BLaER1 treated with 17β-estradiol and CSF1 and Interleukin-3, amounts not matched to agents 10 nM and 100 nM (cell line): Measurements from ENCODE around the gene NACAD.
"Not testable (repeated sequence)": the region's sequence is repeated elsewhere in the genome, so short reads cannot be mapped to it uniquely, and the experiment has no call there.

Experiments
- H3K27ac ChIP-seq, 11 experiments: shearing (Covaris generic); formaldehyde crosslinking; 2 replicates each; pipeline ENCODE4 v1.8.1; 2022
- H3K27me3 ChIP-seq, 11 experiments: shearing (Covaris generic); formaldehyde crosslinking; 2 replicates each; pipeline ENCODE4 v1.8.1; 2022
- H3K36me3 ChIP-seq, 11 experiments: shearing (Covaris generic); formaldehyde crosslinking; 2 replicates each; pipeline ENCODE4 v1.8.1; 2022
- H3K4me1 ChIP-seq, 10 experiments: shearing (Covaris generic); formaldehyde crosslinking; 2 replicates each; pipeline ENCODE4 v1.8.1; 2022
- H3K4me2 ChIP-seq, 11 experiments: shearing (Covaris generic); formaldehyde crosslinking; 2 replicates each; pipeline ENCODE4 v1.8.1; 2022
- H3K4me3 ChIP-seq, 10 experiments: shearing (Covaris generic); formaldehyde crosslinking; 2 replicates each; pipeline ENCODE4 v1.8.1; 2022
- H3K9ac ChIP-seq, 11 experiments: shearing (Covaris generic); formaldehyde crosslinking; 2 replicates each; pipeline ENCODE4 v1.8.1; 2022
- H3K9me3 ChIP-seq, 11 experiments: shearing (Covaris generic); formaldehyde crosslinking; replicated peaks in 1 of 11; 2 replicates each; pipeline ENCODE4 v1.8.1; 2022
- H4K20me1 ChIP-seq, 11 experiments: shearing (Covaris generic); formaldehyde crosslinking; 2 replicates each; pipeline ENCODE4 v1.8.1; 2022
- Cebpa-rat ChIP-seq, 11 experiments: shearing (Covaris generic); IDR thresholded peaks; 2 replicates each; pipeline ENCODE4 v1.8.1; 2022

Gene NACAD

GRCh38 chr7:45118889-45119331, 30.1 kb upstream of the NACAD start:
- H3K27me3 ChIP-seq, result no peaks in the 10 kb centered on the region
- no peak overlapping the region; a peak in 1 of 22 replicates for H3K9ac ChIP-seq

DNA sequence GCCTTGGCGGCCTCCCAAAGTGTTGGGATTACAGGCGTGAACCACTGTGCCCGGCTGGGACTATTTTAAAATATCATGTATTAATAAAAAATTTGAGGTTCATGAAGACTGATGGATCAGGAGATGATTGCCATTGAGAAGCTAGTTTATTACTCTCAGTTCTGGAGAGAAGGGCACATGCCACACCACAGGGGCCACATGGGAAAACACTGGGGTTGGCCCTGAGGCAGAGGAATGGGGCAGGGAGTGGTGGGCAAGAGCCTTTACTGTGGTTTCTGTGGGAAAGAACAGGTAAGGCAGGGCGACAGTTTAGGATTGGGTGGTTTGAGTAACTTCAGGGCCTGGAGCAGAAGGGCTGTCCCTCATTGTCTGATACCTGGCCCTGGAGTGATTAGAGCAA, 29.5 kb upstream of the NACAD start:
- Histone ChIP-seq H3K9me3 (no peaks in the 10 kb centered on the region), H3K4me1 (peaks cover 25 to 37% (median 28%) of the 10 kb centered on the region in 10 experiments), H3K27ac (no peak overlapping the region), H3K4me2 (peak overlapping the region in 8 of 11 experiments; percentile 26 to 71 (median 65); a peak in 15 of 22 replicates), H3K36me3 (no peaks in the 10 kb centered on the region), H3K9ac (peak overlapping the region in 1 of 11 experiments; percentile 16; a peak in 1 of 22 replicates), H3K27me3 (no peaks in the 10 kb centered on the region), H3K4me3 (no peak overlapping the region), H4K20me1 (no peaks in the 10 kb centered on the region)
- no peak for TF ChIP-seq Cebpa-rat (IDR thresholded peaks at IDR 0.05)

More at GRCh38 chr7:45118889-45119331, 30.1 kb upstream of the NACAD start:
- Histone ChIP-seq H3K9me3 (no peaks in the 10 kb centered on the region), H3K36me3 (no peaks in the 10 kb centered on the region), H3K4me3 (no peak overlapping the region), H3K4me1 (peaks cover 25 to 43% (median 32%) of the 10 kb centered on the region in 10 experiments), H3K27ac (no peak overlapping the region), H4K20me1 (no peaks in the 10 kb centered on the region), H3K4me2 (peak overlapping the region in 9 of 11 experiments; percentile 26 to 71 (median 63); a peak in 17 of 22 replicates)
- TF ChIP-seq Cebpa-rat (IDR thresholded peaks at IDR 0.05), result no peak

DNA sequence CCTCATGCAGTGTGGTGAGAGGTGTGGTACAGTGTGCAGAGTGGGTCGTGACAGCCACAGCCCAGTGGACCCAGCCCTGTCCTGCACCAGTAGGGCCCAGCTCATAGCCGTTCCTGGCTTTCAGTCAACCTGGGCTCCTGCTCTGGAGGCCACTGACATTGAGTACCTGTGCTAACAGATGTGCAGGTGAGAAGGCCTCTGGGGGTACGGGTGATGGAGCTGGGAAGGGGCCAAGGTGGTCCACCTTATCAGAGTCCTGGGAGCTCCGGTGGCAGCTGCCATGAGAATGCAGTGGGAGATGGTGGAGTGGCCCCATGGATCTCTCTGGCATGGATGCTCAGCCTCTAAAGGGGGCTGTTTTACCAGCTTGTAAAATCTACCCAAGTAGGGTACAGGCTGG, 28.8 kb upstream of the NACAD start:
- no peaks in the 10 kb centered on the region for H3K9me3 ChIP-seq
- H4K20me1 ChIP-seq, result no peaks in the 10 kb centered on the region
- H3K36me3 ChIP-seq, result no peaks in the 10 kb centered on the region
- H3K27me3 ChIP-seq, result no peaks in the 10 kb centered on the region
- no peak for TF ChIP-seq Cebpa-rat (IDR thresholded peaks at IDR 0.05)
- H3K4me1 ChIP-seq, result peaks cover 27 to 41% (median 31%) of the 10 kb centered on the region in 10 experiments
- H3K4me2 ChIP-seq, result no peak overlapping the region; a peak in 1 of 22 replicates
- H3K27ac ChIP-seq, result no peak overlapping the region
- H3K4me3 ChIP-seq, result no peak overlapping the region
- H3K9ac ChIP-seq, result no peak overlapping the region

- H3K4me1 ChIP-seq, result peaks cover 33 to 47% (median 36%) of the 10 kb centered on the region in 10 experiments
- TF ChIP-seq Cebpa-rat (IDR thresholded peaks at IDR 0.05), result no peak
- peak overlapping the region in 7 of 11 experiments; percentile 21 to 77 (median 53); a peak in 9 of 22 replicates for H3K4me2 ChIP-seq
- H4K20me1 ChIP-seq, result no peaks in the 10 kb centered on the region
- H3K9ac ChIP-seq, result no peak overlapping the region
- peak overlapping the region in 1 of 11 experiments; percentile 31; a peak in 1 of 22 replicates for H3K27ac ChIP-seq
- H3K4me3 ChIP-seq, result no peak overlapping the region
- H3K27me3 ChIP-seq, result no peaks in the 10 kb centered on the region
- H3K36me3 ChIP-seq, result no peaks in the 10 kb centered on the region
- no peaks in the 10 kb centered on the region for H3K9me3 ChIP-seq
These were observed 27.3 kb upstream of the NACAD start for GRCh38 chr7:45116048-45116447.

DNA sequence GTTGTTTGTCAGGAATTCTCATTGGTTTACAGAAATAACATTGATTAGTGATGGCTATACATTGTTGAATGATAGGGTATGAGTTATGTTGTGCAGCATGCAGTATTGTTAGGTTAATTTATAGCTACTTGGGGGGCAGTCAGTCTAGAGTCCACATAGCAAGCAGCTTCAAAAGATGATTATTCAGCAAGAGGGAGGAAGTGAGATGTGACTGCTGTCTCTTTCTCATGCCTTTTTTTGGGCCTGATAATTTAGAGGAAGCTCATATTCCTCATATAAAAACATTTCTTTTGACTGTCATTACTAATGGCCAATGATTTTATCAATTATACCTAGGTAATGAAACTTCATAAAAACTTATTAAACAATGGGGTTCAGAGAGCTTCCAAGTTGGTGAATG, 26.2 kb upstream of the NACAD start:
- no peak overlapping the region for H3K4me3 ChIP-seq
- H3K4me1 ChIP-seq, result peaks cover 39 to 52% (median 43%) of the 10 kb centered on the region in 10 experiments
- H3K9ac ChIP-seq, result no peak overlapping the region; a peak in 1 of 22 replicates
- H3K27me3 ChIP-seq, result no peaks in the 10 kb centered on the region
- TF ChIP-seq Cebpa-rat (IDR thresholded peaks at IDR 0.05), result no peak
- peaks cover 0 to 4% (median 0%) of the 10 kb centered on the region in 11 experiments; a peak in 5 of 22 replicates for H4K20me1 ChIP-seq
- H3K9me3 ChIP-seq, result no peaks in the 10 kb centered on the region
- H3K4me2 ChIP-seq, result peak overlapping the region in 10 of 11 experiments; percentile 11 to 77 (median 40); a peak in 16 of 22 replicates
- peaks cover 0 to 4% (median 0%) of the 10 kb centered on the region in 11 experiments; a peak in 2 of 22 replicates for H3K36me3 ChIP-seq
- peak overlapping the region in 5 of 11 experiments; percentile 1 to 41 (median 14); a peak in 6 of 22 replicates for H3K27ac ChIP-seq

DNA sequence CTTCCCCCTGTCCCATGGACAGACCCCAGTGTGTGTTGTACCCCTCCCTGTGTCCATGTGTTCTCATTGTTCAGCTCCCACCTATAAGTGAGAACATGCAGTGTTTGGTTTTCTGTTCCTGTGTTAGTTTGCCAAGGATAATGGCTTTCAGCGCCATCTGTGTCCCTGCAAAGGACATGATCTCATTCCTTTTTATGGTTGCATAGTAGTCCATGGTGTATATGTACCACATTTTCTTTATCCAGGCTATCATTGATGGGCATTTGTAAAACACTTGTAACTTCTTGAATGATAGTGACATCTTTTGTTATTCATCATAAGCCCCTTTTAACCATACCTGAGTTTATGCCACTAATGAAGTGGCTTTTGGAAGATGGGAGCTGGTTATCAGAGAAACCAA, 25.5 kb upstream of the NACAD start:
- Histone ChIP-seq H3K4me2 (peak overlapping the region in 4 of 11 experiments; percentile 53 to 77 (median 67); a peak in 7 of 22 replicates), H3K36me3 (peaks cover under 1 to 10% (median 6%) of the 10 kb centered on the region in 11 experiments; a peak in 20 of 22 replicates), H3K27ac (peak overlapping the region in 3 of 11 experiments; percentile 10 to 41 (median 31); a peak in 4 of 22 replicates), H3K4me1 (peaks cover 43 to 58% (median 46%) of the 10 kb centered on the region in 10 experiments), H4K20me1 (peaks cover 0 to 10% (median 5%) of the 10 kb centered on the region in 11 experiments; a peak in 15 of 22 replicates)
- H3K9me3 ChIP-seq, H3K4me3 ChIP-seq, H3K27me3 ChIP-seq, H3K9ac ChIP-seq: not testable (repeated sequence)

- H3K4me3 ChIP-seq, result peak overlapping the region; percentile 76 to 96 (median 86); a peak in 16 of 20 replicates
- no peak for TF ChIP-seq Cebpa-rat (IDR thresholded peaks at IDR 0.05)
- H3K27me3 ChIP-seq, result no peaks in the 10 kb centered on the region
- H4K20me1 ChIP-seq, result peaks cover 15 to 26% (median 21%) of the 10 kb centered on the region in 11 experiments
- peak overlapping the region; percentile 90 to 99 (median 97); a peak in 10 of 22 replicates for H3K9ac ChIP-seq
- H3K4me2 ChIP-seq, result peak overlapping the region; percentile 67 to 93 (median 83)
- peaks cover 17 to 26% (median 22%) of the 10 kb centered on the region in 11 experiments for H3K36me3 ChIP-seq
- no peaks in the 10 kb centered on the region for H3K9me3 ChIP-seq
- peak overlapping the region; percentile 91 to 99 (median 97) for H3K27ac ChIP-seq
- peaks cover 44 to 65% (median 49%) of the 10 kb centered on the region in 10 experiments for H3K4me1 ChIP-seq
These were observed 23.9 kb upstream of the NACAD start for GRCh38 chr7:45112648-45113047.

DNA sequence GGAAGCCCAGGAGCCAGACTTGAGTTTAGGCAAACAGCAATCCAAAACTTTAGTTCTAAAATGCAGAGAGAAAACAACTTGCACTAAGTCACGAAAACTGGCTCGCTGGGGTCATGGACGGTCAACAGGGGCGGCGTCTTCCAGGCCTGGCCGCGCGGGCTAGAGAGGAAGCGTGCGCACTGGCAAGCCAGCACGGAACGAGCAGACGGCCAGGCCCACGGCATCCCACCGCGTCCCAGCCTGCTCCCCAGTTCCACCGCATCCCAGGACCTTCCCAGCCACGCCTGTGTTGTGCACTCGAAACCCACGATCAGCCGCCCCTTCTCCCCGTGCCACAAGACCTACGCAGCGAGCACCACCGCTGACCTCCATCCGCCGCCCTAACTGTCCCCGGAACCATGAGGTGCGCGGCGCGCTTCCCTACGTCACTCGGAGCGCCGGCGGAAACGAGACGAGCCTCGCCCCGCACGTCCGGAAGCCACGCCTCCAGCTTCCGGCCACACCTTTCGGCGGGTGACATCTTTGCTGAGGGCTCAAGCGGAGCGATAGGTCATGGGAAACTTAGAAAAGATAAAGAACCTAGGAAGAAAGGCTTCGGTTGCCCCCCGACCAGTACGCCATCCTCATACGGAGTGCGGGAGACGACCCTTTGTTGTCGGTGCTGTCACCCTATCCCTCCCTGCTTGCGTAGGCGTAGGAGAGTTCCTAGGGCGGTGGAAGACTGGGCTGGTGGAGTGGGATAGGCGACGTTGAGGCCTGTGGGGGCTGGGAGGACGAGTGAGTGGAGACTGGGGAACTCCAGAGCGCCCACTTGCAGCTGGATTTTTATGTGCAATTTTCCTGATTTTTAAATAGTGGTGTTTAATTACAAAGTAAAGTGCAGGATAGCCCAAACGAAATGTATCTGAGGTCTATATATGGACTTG, 22.8 kb upstream of the NACAD start, which contains the start of gene TBRG4:
TBRG4 (minus strand) TSS at position 400 of the 926 bp plus-strand sequence. CDS start 2,460 bp downstream, outside the sequence.
- no peaks in the 10 kb centered on the region for H3K9me3 ChIP-seq
- no peak for TF ChIP-seq Cebpa-rat (IDR thresholded peaks at IDR 0.05)
- peaks cover 27 to 37% (median 33%) of the 10 kb centered on the region in 11 experiments for H3K36me3 ChIP-seq
- H3K4me2 ChIP-seq, result peak within 1 kb of the TSS; percentile 73 to 97 (median 83)
- peak within 1 kb of the TSS; percentile 90 to 99 (median 97) for H3K9ac ChIP-seq
- H4K20me1 ChIP-seq, result peaks cover 26 to 37% (median 32%) of the 10 kb centered on the region in 11 experiments
- no peaks in the 10 kb centered on the region for H3K27me3 ChIP-seq
- peak within 1 kb of the TSS; percentile 76 to 96 (median 86) for H3K4me3 ChIP-seq
- H3K27ac ChIP-seq, result peak within 1 kb of the TSS; percentile 91 to 99 (median 97)
- H3K4me1 ChIP-seq, result peaks cover 44 to 76% (median 57%) of the 10 kb centered on the region in 10 experiments
